B cell (primary cell): Measurements from ENCODE around the gene EIF4G2.

Experiments
- EZH2 ChIP-seq: IDR thresholded peaks from 2 replicates; pipeline ENCODE4 v1.6.1; 2012; ENCODE audit warnings: borderline replicate concordance, low read depth, mild to moderate bottlenecking, moderate library complexity, low read length; ENCODE audit not compliant: insufficient read depth, poor library complexity, severe bottlenecking
- TF ChIP-seq, protein P1 (sequence below): fragments of 200-600 bp; IDR thresholded peaks from one replicate; pipeline ENCODE4 v1.8.0; 2022; ENCODE audit warnings: antibody characterized with exemption, mild to moderate bottlenecking

GRCh38 chr11:10844796-10845195 is 36.1 kb upstream of the EIF4G2 start:
- TF ChIP-seq, protein P1, sequence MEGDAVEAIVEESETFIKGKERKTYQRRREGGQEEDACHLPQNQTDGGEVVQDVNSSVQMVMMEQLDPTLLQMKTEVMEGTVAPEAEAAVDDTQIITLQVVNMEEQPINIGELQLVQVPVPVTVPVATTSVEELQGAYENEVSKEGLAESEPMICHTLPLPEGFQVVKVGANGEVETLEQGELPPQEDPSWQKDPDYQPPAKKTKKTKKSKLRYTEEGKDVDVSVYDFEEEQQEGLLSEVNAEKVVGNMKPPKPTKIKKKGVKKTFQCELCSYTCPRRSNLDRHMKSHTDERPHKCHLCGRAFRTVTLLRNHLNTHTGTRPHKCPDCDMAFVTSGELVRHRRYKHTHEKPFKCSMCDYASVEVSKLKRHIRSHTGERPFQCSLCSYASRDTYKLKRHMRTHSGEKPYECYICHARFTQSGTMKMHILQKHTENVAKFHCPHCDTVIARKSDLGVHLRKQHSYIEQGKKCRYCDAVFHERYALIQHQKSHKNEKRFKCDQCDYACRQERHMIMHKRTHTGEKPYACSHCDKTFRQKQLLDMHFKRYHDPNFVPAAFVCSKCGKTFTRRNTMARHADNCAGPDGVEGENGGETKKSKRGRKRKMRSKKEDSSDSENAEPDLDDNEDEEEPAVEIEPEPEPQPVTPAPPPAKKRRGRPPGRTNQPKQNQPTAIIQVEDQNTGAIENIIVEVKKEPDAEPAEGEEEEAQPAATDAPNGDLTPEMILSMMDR, result no peak
- TF ChIP-seq EZH2, result no peak
